Ecto neural progenitor cell (in vitro differentiated cells): ENCODE measurements around the gene TRERF1.
A peak's percentile ranks its signal among the peaks of the same experiment; 100 is the strongest.
"Not testable (repeated sequence)": the region's sequence is repeated elsewhere in the genome, so short reads cannot be mapped to it uniquely, and the experiment has no call there.

Experiments
- DNase-seq: peaks from one replicate; pipeline ENCODE4 v3.0.0-alpha.2; 2018; ENCODE audit warnings: low spot score

Gene TRERF1

GRCh38 chr6:42451333-42452170 lies at the start of gene TRERF1:
TSS of gene TRERF1 (minus strand) at chr6:42451926. CDS start at chr6:42269590, 182,336 bp downstream.
- DNase-seq = peak; percentile 88

GRCh38 chr6:42498473-42499128 lies 46.9 kb upstream of the TRERF1 start:
- DNase-seq = no peak

GRCh38 chr6:42493914-42494539 lies 42.3 kb upstream of the TRERF1 start:
- no peak for DNase-seq

- DNase-seq = no peak
These were observed 36.4 kb upstream of the TRERF1 start for GRCh38 chr6:42488129-42488528.

- no peak for DNase-seq
These were observed 32.5 kb upstream of the TRERF1 start for GRCh38 chr6:42484261-42484660.

- no peak for DNase-seq
These were observed 30.4 kb upstream of the TRERF1 start for GRCh38 chr6:42482174-42482573.

- no peak for DNase-seq
These were observed 20.0 kb upstream of the TRERF1 start for GRCh38 chr6:42471714-42472113.

- DNase-seq = no peak
These were observed 19.4 kb upstream of the TRERF1 start for GRCh38 chr6:42471142-42471541.

GRCh38 chr6:42468273-42468672 lies 16.5 kb upstream of the TRERF1 start:
- DNase-seq = no peak

GRCh38 chr6:42467651-42468050 lies 15.9 kb upstream of the TRERF1 start:
- DNase-seq = no peak

- not testable (repeated sequence) for DNase-seq
These were observed 14.7 kb upstream of the TRERF1 start for GRCh38 chr6:42466470-42466869.

- DNase-seq = no peak
These were observed 10.8 kb upstream of the TRERF1 start for GRCh38 chr6:42462474-42462972.

- DNase-seq = no peak
These were observed 9.2 kb upstream of the TRERF1 start for GRCh38 chr6:42460883-42461282.

GRCh38 chr6:42459888-42460287 lies 8.2 kb upstream of the TRERF1 start:
- no peak for DNase-seq

GRCh38 chr6:42454428-42454791 lies 2.7 kb upstream of the TRERF1 start:
- DNase-seq = peak; percentile 76

- peak; percentile 74 for DNase-seq
These were observed 2.1 kb upstream of the TRERF1 start for GRCh38 chr6:42453654-42454427.

- peak; percentile 96 for DNase-seq
These were observed 1.4 kb upstream of the TRERF1 start for GRCh38 chr6:42453031-42453653.

GRCh38 chr6:42452171-42453030 lies 675 bp upstream of the TRERF1 start:
- peak; percentile 90 for DNase-seq

- no peak for DNase-seq
These were observed 1.0 kb downstream of the TRERF1 start for GRCh38 chr6:42450477-42451332.
